Neural cell (in vitro differentiated cells): ENCODE data around the gene TAS2R41. TPM values are rescaled to one million over a fixed set of nuclear protein-coding genes. Genes with fewer than 3 reads are reported as not detected.

Source experiments
- H2AFZ ChIP-seq: fragments of 200-600, 300-800 bp; sonication (generic), shearing (Covaris generic); 2 replicates; pipeline ENCODE4 v1.6.0; 2014; ENCODE audit warnings: low read depth, mild to moderate bottlenecking, antibody characterized with exemption, low read length, moderate library complexity
- H3F3A ChIP-seq: fragments of 200-600 bp; shearing (Covaris generic); 2 replicates; pipeline ENCODE4 v1.6.1; 2016; ENCODE audit warnings: mild to moderate bottlenecking, moderate library complexity, mixed read lengths, antibody characterized with exemption, low read length; ENCODE audit not compliant: insufficient read depth, poor library complexity, severe bottlenecking
- H3K27ac ChIP-seq: fragments of 200-600, 300-800 bp; sonication (generic), shearing (Covaris generic); 2 replicates; pipeline ENCODE4 v1.5.1; 2014; ENCODE audit warnings: mild to moderate bottlenecking, low read length, moderate library complexity
- H3K27me3 ChIP-seq: fragments of 300-800, 200-600 bp; sonication (generic), shearing (Covaris generic); 2 replicates; pipeline ENCODE4 v1.6.0; 2014; ENCODE audit warnings: mild to moderate bottlenecking, low read depth, low read length, moderate library complexity; ENCODE audit not compliant: insufficient read depth
- H3K36me3 ChIP-seq: fragments of 300-800, 200-600 bp; sonication (generic), shearing (Covaris generic); 2 replicates; pipeline ENCODE4 v1.5.1; 2014; ENCODE audit warnings: mild to moderate bottlenecking, antibody characterized with exemption, low read length, moderate library complexity; ENCODE audit not compliant: insufficient read depth
- H3K4me2 ChIP-seq: fragments of 300-800, 200-600 bp; sonication (generic), shearing (Covaris generic); 2 replicates; pipeline ENCODE4 v1.6.0; 2014; ENCODE audit warnings: mild to moderate bottlenecking, low read length
- H3K4me3 ChIP-seq: fragments of 300-800, 200-600 bp; sonication (generic), shearing (Covaris generic); 2 replicates; pipeline ENCODE4 v1.5.1; 2014; ENCODE audit warnings: mild to moderate bottlenecking, low read length, moderate library complexity
- H3K79me2 ChIP-seq: fragments of 200-600 bp; shearing (Covaris generic); replicated peaks from 2 replicates; pipeline ENCODE4 v1.6.0; 2014; ENCODE audit warnings: mild to moderate bottlenecking, low read length, moderate library complexity; ENCODE audit not compliant: insufficient read depth
- H3K9ac ChIP-seq: fragments of 300-800, 200-600 bp; sonication (generic), shearing (Covaris generic); 2 replicates; pipeline ENCODE4 v1.6.1; 2016; ENCODE audit warnings: mild to moderate bottlenecking, low read length, mixed read lengths
- H3K9me2 ChIP-seq: fragments of 200-600 bp; shearing (Covaris generic); 2 replicates; pipeline ENCODE4 v1.6.1; 2016; ENCODE audit warnings: mild to moderate bottlenecking, low read length, mixed read lengths; ENCODE audit not compliant: insufficient read depth
- H3K9me3 ChIP-seq: fragments of 200-600, 300-800 bp; sonication (generic), shearing (Covaris generic); 2 replicates; pipeline ENCODE4 v1.6.1; 2016; ENCODE audit warnings: mild to moderate bottlenecking, mixed run types, low read length, moderate library complexity, mixed read lengths
- H4K20me1 ChIP-seq: fragments of 200-600 bp; shearing (Covaris generic); 2 replicates; pipeline ENCODE4 v1.6.1; 2016; ENCODE audit warnings: mild to moderate bottlenecking, mixed run types; ENCODE audit not compliant: insufficient read depth
- CTCF ChIP-seq: fragments of 450-650 bp; IDR thresholded peaks from 2 replicates; pipeline ENCODE4 v1.5.1; 2014; ENCODE audit warnings: antibody characterized with exemption, mild to moderate bottlenecking, moderate library complexity; ENCODE audit not compliant: poor library complexity, severe bottlenecking
- EP300 ChIP-seq: fragments of 450-650 bp; conservative IDR thresholded peaks from 2 replicates; pipeline ENCODE4 v1.6.1; 2014; ENCODE audit warnings: antibody characterized with exemption, mild to moderate bottlenecking, moderate library complexity; ENCODE audit not compliant: poor library complexity, severe bottlenecking
- EZH2 ChIP-seq: fragments of 200-600, 300-800 bp; shearing (Covaris generic), sonication (generic); IDR thresholded peaks from 2 replicates; pipeline ENCODE4 v1.6.1; 2014; ENCODE audit warnings: antibody characterized with exemption, low read length, borderline replicate concordance, mild to moderate bottlenecking; ENCODE audit not compliant: insufficient read depth, poor library complexity, severe bottlenecking
- MXI1 ChIP-seq: fragments of 450-650 bp; conservative IDR thresholded peaks from 2 replicates; pipeline ENCODE4 v1.6.1; 2014; ENCODE audit warnings: antibody characterized with exemption, mild to moderate bottlenecking; ENCODE audit not compliant: poor library complexity, severe bottlenecking
- POLR2AphosphoS5 ChIP-seq: IDR thresholded peaks from 2 replicates; pipeline ENCODE4 v1.6.1; 2012
- RAD21 ChIP-seq: fragments of 450-650 bp; conservative IDR thresholded peaks from 2 replicates; pipeline ENCODE4 v1.6.1; 2014; ENCODE audit warnings: antibody characterized with exemption, mild to moderate bottlenecking, moderate library complexity
- REST ChIP-seq: IDR thresholded peaks from 2 replicates; pipeline ENCODE4 v1.6.1; 2012; ENCODE audit warnings: borderline replicate concordance
- SMC3 ChIP-seq: fragments of 450-650 bp; conservative IDR thresholded peaks from 2 replicates; pipeline ENCODE4 v1.6.1; 2014; ENCODE audit warnings: antibody characterized with exemption, mild to moderate bottlenecking, moderate library complexity; ENCODE audit not compliant: poor library complexity
- TAF1 ChIP-seq: IDR thresholded peaks from 2 replicates; pipeline ENCODE4 v1.6.1; 2012; ENCODE audit warnings: low read depth
- polyA minus RNA-seq: library from RNA; depleted of rRNA, polyadenylated mRNA; stranded (reverse); fragments of >200 nt; gene quantifications from 2 replicates; pipeline ENCODE4 v1.2.3, GENCODE V29; 2014
- polyA plus RNA-seq: library from polyadenylated mRNA; depleted of rRNA; stranded (reverse); fragments of >200 nt; gene quantifications from 2 replicates; pipeline ENCODE4 v1.2.3, GENCODE V29; 2014

The TAS2R41 gene
- not detected in 2 replicates for polyA plus RNA-seq
- polyA minus RNA-seq: not detected in 2 replicates

- H3K9me3 ChIP-seq: no peaks in the 10 kb centered on the region
- H2AFZ ChIP-seq: no peak within 1 kb of the TSS
- no peaks in the 10 kb centered on the region for H3K79me2 ChIP-seq
- no peak within 1 kb of the TSS for H3K27ac ChIP-seq
- no peaks in the 10 kb centered on the region for H3K9me2 ChIP-seq
- H3K4me3 ChIP-seq: no peak within 1 kb of the TSS
- no peaks in the 10 kb centered on the region for H3F3A ChIP-seq
- TF ChIP-seq CTCF: no peak
- no peak for TF ChIP-seq EZH2
- no peak for TF ChIP-seq SMC3
- TF ChIP-seq REST: no peak
- no peak for TF ChIP-seq TAF1
- TF ChIP-seq RAD21: no peak
- TF ChIP-seq POLR2AphosphoS5: no peak
- TF ChIP-seq MXI1: no peak
- no peak for TF ChIP-seq EP300
- H4K20me1 ChIP-seq: no peaks in the 10 kb centered on the region
- H3K36me3 ChIP-seq: no peaks in the 10 kb centered on the region
- H3K27me3 ChIP-seq: no peaks in the 10 kb centered on the region
- no peak within 1 kb of the TSS for H3K4me2 ChIP-seq
- H3K9ac ChIP-seq: no peak within 1 kb of the TSS
These were observed at the start of gene TAS2R41 for GRCh38 chr7:143477501-143478150. Gene TAS2R41 (plus strand): TSS chr7:143477873. CDS start chr7:143477873, 0 bp downstream.

GRCh38 chr7:143429770-143430698 is 47.6 kb upstream of the TAS2R41 start:
- Histone ChIP-seq H3F3A (no peaks in the 10 kb centered on the region), H3K9me3 (no peaks in the 10 kb centered on the region), H2AFZ (no peak overlapping the region), H3K4me2 (no peak overlapping the region), H3K9ac (no peak overlapping the region), H3K27ac (no peak overlapping the region), H3K9me2 (no peaks in the 10 kb centered on the region), H3K79me2 (no peaks in the 10 kb centered on the region), H3K4me3 (no peak overlapping the region), H3K36me3 (no peaks in the 10 kb centered on the region), H3K27me3 (no peaks in the 10 kb centered on the region), H4K20me1 (no peaks in the 10 kb centered on the region)
- TF ChIP-seq EP300 (no peak), RAD21 (no peak), CTCF (no peak), REST (no peak), MXI1 (no peak), SMC3 (no peak), POLR2AphosphoS5 (no peak), TAF1 (no peak), EZH2 (no peak)
